Activated gamma-delta T cell treated with Interleukin-2 at 50 U/mL for 16 hours (primary cell): ENCODE measurements around the gene TSHZ2.

Experiments
- DNase-seq: peaks from one replicate; pipeline ENCODE4 v3.0.0-alpha.2; 2020

TSHZ2 gene

GRCh38 chr20:52972190-52972937, at the start of gene TSHZ2:
Gene TSHZ2 (plus strand): TSS chr20:52972358. CDS start chr20:52973294, 936 bp downstream.
- DNase-seq, result no peak

- DNase-seq, result no peak
These were observed 49.7 kb upstream of the TSHZ2 start for GRCh38 chr20:52922436-52922835.

GRCh38 chr20:52923123-52923937, 48.8 kb upstream of the TSHZ2 start:
- DNase-seq, result no peak

GRCh38 chr20:52924411-52925271, 47.5 kb upstream of the TSHZ2 start:
- no peak for DNase-seq

GRCh38 chr20:52926505-52926904, 45.7 kb upstream of the TSHZ2 start:
- no peak for DNase-seq

GRCh38 chr20:52933867-52934266, 38.3 kb upstream of the TSHZ2 start:
- no peak for DNase-seq

GRCh38 chr20:52936351-52937340, 35.5 kb upstream of the TSHZ2 start:
- DNase-seq, result no peak

- DNase-seq, result no peak
These were observed 34.5 kb upstream of the TSHZ2 start for GRCh38 chr20:52937591-52938100.

GRCh38 chr20:52939141-52939540, 33.0 kb upstream of the TSHZ2 start:
- no peak for DNase-seq

GRCh38 chr20:52941808-52942207, 30.4 kb upstream of the TSHZ2 start:
- no peak for DNase-seq

- no peak for DNase-seq
These were observed 28.8 kb upstream of the TSHZ2 start for GRCh38 chr20:52943185-52943841.

GRCh38 chr20:52945268-52945667, 26.9 kb upstream of the TSHZ2 start:
- DNase-seq, result no peak

- DNase-seq, result no peak
These were observed 26.2 kb upstream of the TSHZ2 start for GRCh38 chr20:52945862-52946522.

- no peak for DNase-seq
These were observed 23.7 kb upstream of the TSHZ2 start for GRCh38 chr20:52948491-52948890.

GRCh38 chr20:52953020-52953419, 19.1 kb upstream of the TSHZ2 start:
- no peak for DNase-seq

GRCh38 chr20:52954849-52955248, 17.3 kb upstream of the TSHZ2 start:
- DNase-seq, result no peak

GRCh38 chr20:52958211-52958610, 13.9 kb upstream of the TSHZ2 start:
- DNase-seq, result no peak

GRCh38 chr20:52959125-52959524, 13.0 kb upstream of the TSHZ2 start:
- DNase-seq, result no peak

GRCh38 chr20:52962183-52962582, 10.0 kb upstream of the TSHZ2 start:
- no peak for DNase-seq

- no peak for DNase-seq
These were observed 9.0 kb upstream of the TSHZ2 start for GRCh38 chr20:52963131-52963530.

- no peak for DNase-seq
These were observed 8.0 kb upstream of the TSHZ2 start for GRCh38 chr20:52964131-52964530.
